Type B pancreatic cell (in vitro differentiated cells): ENCODE data around the gene WASHC4. TPM values are rescaled to one million over a fixed set of nuclear protein-coding genes. Genes with fewer than 3 reads are reported as not detected.

Experiments used
- DNase-seq: peaks from one replicate; pipeline ENCODE4 v3.0.0; 2021; ENCODE audit warnings: mixed read lengths; ENCODE audit not compliant: unreplicated experiment; ENCODE audit errors: extremely low spot score
- H3K27ac Mint-ChIP-seq: 2 replicates; pipeline ENCODE4 v1.8.0; 2021; ENCODE audit warnings: mild to moderate bottlenecking, mixed read lengths
- H3K27me3 Mint-ChIP-seq: 2 replicates; pipeline ENCODE4 v1.8.0; 2021; ENCODE audit warnings: mixed read lengths
- H3K36me3 Mint-ChIP-seq: 2 replicates; pipeline ENCODE4 v1.8.0; 2021; ENCODE audit warnings: mixed read lengths
- H3K4me1 Mint-ChIP-seq: one replicate; pipeline ENCODE4 v1.8.0; 2021; ENCODE audit warnings: mixed read lengths; ENCODE audit not compliant: unreplicated experiment
- H3K4me3 Mint-ChIP-seq: 2 replicates; pipeline ENCODE4 v1.8.0; 2021; ENCODE audit warnings: mild to moderate bottlenecking, mixed read lengths
- H3K9me3 Mint-ChIP-seq: 2 replicates; pipeline ENCODE4 v1.8.0; 2021; ENCODE audit warnings: mixed read lengths
- CTCF ChIP-seq: fragments of 200-600 bp; sonication (generic); conservative IDR thresholded peaks from 2 replicates; pipeline ENCODE4 v1.5.0; 2021; ENCODE audit warnings: antibody characterized with exemption, mild to moderate bottlenecking
- total RNA-seq: library from RNA; stranded (reverse); gene quantifications from 2 replicates; pipeline ENCODE4 v1.2.1, GENCODE V29; 2021; ENCODE audit warnings: low replicate concordance

Gene WASHC4
- total RNA-seq, 1 donor from 2014 or later: 35.6 TPM

DNA sequence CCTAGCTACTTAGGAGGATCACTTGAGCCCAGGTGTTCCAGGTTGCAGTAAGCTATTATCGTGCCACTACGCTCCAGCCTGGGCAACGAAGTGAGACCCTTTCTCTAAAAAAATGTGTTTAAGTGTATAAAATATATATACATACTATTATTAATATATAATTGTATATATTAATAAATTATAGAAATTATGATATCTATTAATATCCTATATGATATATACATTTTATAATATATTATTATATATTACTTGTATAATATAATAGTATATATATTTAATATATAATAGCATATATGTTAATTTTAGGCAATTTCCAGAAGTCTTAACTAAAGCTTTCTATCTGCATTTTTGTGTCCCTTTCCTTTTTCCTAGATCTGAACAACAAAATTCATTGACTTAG lies 35.5 kb upstream of the WASHC4 start:
- Mint-ChIP-seq H3K4me1 (peaks cover 5% of the 10 kb centered on the region), H3K36me3 (no peaks in the 10 kb centered on the region), H3K27me3 (no peaks in the 10 kb centered on the region), H3K9me3 (no peaks in the 10 kb centered on the region), H3K4me3 (no peak overlapping the region), H3K27ac (no peak overlapping the region)
- TF ChIP-seq CTCF: no peak
- DNase-seq: no peak

- Mint-ChIP-seq H3K4me1 (no peaks in the 10 kb centered on the region), H3K27me3 (no peaks in the 10 kb centered on the region), H3K4me3 (no peak overlapping the region), H3K36me3 (no peaks in the 10 kb centered on the region), H3K9me3 (no peaks in the 10 kb centered on the region), H3K27ac (no peak overlapping the region)
- no peak for TF ChIP-seq CTCF
- DNase-seq: no peak
Measured at GRCh38 chr12:105072888-105073488, 34.5 kb upstream of the WASHC4 start.

- TF ChIP-seq CTCF: no peak
- Mint-ChIP-seq H3K36me3 (no peaks in the 10 kb centered on the region), H3K4me1 (no peaks in the 10 kb centered on the region), H3K9me3 (no peaks in the 10 kb centered on the region), H3K4me3 (no peak overlapping the region), H3K27me3 (peaks cover 8% of the 10 kb centered on the region), H3K27ac (no peak overlapping the region)
- no peak for DNase-seq
Measured at GRCh38 chr12:105076098-105076497, 31.4 kb upstream of the WASHC4 start.

- no peak for TF ChIP-seq CTCF
- no peaks in the 10 kb centered on the region for H3K4me1 Mint-ChIP-seq
- H3K27me3 Mint-ChIP-seq: peaks cover 11% of the 10 kb centered on the region
Measured at GRCh38 chr12:105076913-105077312, 30.6 kb upstream of the WASHC4 start.

DNA sequence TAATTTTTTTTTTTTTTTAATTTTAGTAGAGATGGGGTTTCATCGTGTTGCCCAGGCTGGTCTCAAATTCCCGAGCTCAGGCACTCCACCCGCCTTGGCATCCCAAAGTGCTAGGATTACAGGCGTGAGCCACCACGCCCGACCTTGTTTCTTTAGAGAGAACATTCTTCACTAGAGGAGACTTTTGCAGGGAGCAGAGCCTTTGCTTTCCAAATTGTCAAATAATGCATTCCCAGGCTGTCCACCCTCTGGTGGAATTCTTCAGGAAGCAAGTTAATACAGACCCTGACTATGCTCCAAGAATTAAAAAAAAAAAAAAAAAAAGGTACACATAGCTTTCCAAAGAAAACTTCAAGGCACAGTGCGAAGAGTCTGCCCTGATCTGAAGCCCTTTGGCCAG lies 30.1 kb upstream of the WASHC4 start:
- Mint-ChIP-seq H3K9me3 (no peaks in the 10 kb centered on the region), H3K36me3 (no peaks in the 10 kb centered on the region), H3K4me3 (no peak overlapping the region), H3K4me1 (no peaks in the 10 kb centered on the region), H3K27ac (no peak overlapping the region), H3K27me3 (peaks cover 16% of the 10 kb centered on the region)
- no peak for TF ChIP-seq CTCF
- DNase-seq: no peak

More at GRCh38 chr12:105076913-105077312, 30.6 kb upstream of the WASHC4 start:
- Mint-ChIP-seq H3K36me3 (no peaks in the 10 kb centered on the region), H3K9me3 (no peaks in the 10 kb centered on the region), H3K4me3 (no peak overlapping the region), H3K27ac (no peak overlapping the region)
- DNase-seq: no peak
